KMS-11 (cell line): ENCODE measurements around the gene MACROD2.

Experiments used
- H2AFZ ChIP-seq: fragments of 200-600 bp; sonication (generic); 2 replicates; pipeline ENCODE4 v1.6.1; 2016; ENCODE audit warnings: antibody characterized with exemption, mixed run types, low read depth
- H3K27ac ChIP-seq: fragments of 200-600 bp; sonication (generic); 2 replicates; pipeline ENCODE4 v1.6.1; 2016; ENCODE audit warnings: mild to moderate bottlenecking, mixed run types
- H3K27me3 ChIP-seq: fragments of 200-600 bp; sonication (generic); 2 replicates; pipeline ENCODE4 v1.6.1; 2017; ENCODE audit warnings: mild to moderate bottlenecking, low read depth, mixed run types, moderate library complexity; ENCODE audit not compliant: insufficient read depth
- H3K36me3 ChIP-seq: fragments of 200-600 bp; sonication (generic); 2 replicates; pipeline ENCODE4 v1.6.1; 2017; ENCODE audit warnings: mild to moderate bottlenecking, mixed run types; ENCODE audit not compliant: insufficient read depth
- H3K4me1 ChIP-seq: fragments of 200-600 bp; sonication (generic); 2 replicates; pipeline ENCODE4 v1.6.1; 2016; ENCODE audit warnings: mild to moderate bottlenecking, low read depth, mixed run types; ENCODE audit not compliant: poor library complexity, severe bottlenecking
- H3K4me2 ChIP-seq: fragments of 200-600 bp; sonication (generic); 2 replicates; pipeline ENCODE4 v1.7.0; 2016; ENCODE audit warnings: mild to moderate bottlenecking, mixed run types
- H3K4me3 ChIP-seq: fragments of 200-600 bp; sonication (generic); IDR thresholded peaks from 2 replicates; pipeline ENCODE4 v1.6.1; 2017; ENCODE audit warnings: low read depth, low read length, mixed read lengths; ENCODE audit not compliant: insufficient read depth
- H3K79me2 ChIP-seq: fragments of 200-600 bp; sonication (generic); 2 replicates; pipeline ENCODE4 v1.6.1; 2016; ENCODE audit warnings: low read depth, mixed run types; ENCODE audit not compliant: insufficient read depth
- H3K9ac ChIP-seq: fragments of 200-600 bp; sonication (generic); 2 replicates; pipeline ENCODE4 v1.6.1; 2016; ENCODE audit warnings: mild to moderate bottlenecking, mixed run types
- H4K20me1 ChIP-seq: fragments of 200-600 bp; sonication (generic); 2 replicates; pipeline ENCODE4 v1.6.1; 2016; ENCODE audit warnings: mild to moderate bottlenecking, mixed run types; ENCODE audit not compliant: insufficient read depth
- CTCF ChIP-seq: fragments of 200-600 bp; sonication (generic); conservative IDR thresholded peaks from 2 replicates; pipeline ENCODE4 v1.6.1; 2017; ENCODE audit warnings: low read depth, mild to moderate bottlenecking, antibody characterized with exemption, low read length, moderate library complexity, mixed read lengths

The MACROD2 gene

GRCh38 chr20:15740046-15740775, 1744.9 kb downstream of the MACROD2 start:
- no peaks in the 10 kb centered on the region for H3K79me2 ChIP-seq
- no peak overlapping the region for H3K4me2 ChIP-seq
- H3K27ac ChIP-seq: no peak overlapping the region
- no peaks in the 10 kb centered on the region for H4K20me1 ChIP-seq
- no peak overlapping the region for H3K4me3 ChIP-seq
- TF ChIP-seq CTCF: no peak
- no peak overlapping the region for H2AFZ ChIP-seq
- no peak overlapping the region for H3K9ac ChIP-seq
- no peaks in the 10 kb centered on the region for H3K27me3 ChIP-seq
- H3K4me1 ChIP-seq: no peaks in the 10 kb centered on the region
- no peaks in the 10 kb centered on the region for H3K36me3 ChIP-seq

- Histone ChIP-seq H2AFZ (no peak overlapping the region), H3K79me2 (no peaks in the 10 kb centered on the region), H3K4me2 (no peak overlapping the region), H3K27ac (no peak overlapping the region), H3K27me3 (no peaks in the 10 kb centered on the region), H4K20me1 (no peaks in the 10 kb centered on the region), H3K4me1 (no peaks in the 10 kb centered on the region), H3K36me3 (no peaks in the 10 kb centered on the region), H3K9ac (no peak overlapping the region), H3K4me3 (no peak overlapping the region)
- no peak for TF ChIP-seq CTCF
Measured at GRCh38 chr20:15742087-15742486, 1746.8 kb downstream of the MACROD2 start.

- no peak overlapping the region for H3K9ac ChIP-seq
- H3K4me2 ChIP-seq: no peak overlapping the region
- no peak overlapping the region for H3K27ac ChIP-seq
- no peak overlapping the region for H2AFZ ChIP-seq
- TF ChIP-seq CTCF: no peak
- H4K20me1 ChIP-seq: no peaks in the 10 kb centered on the region
- no peaks in the 10 kb centered on the region for H3K36me3 ChIP-seq
- no peak overlapping the region for H3K4me3 ChIP-seq
- no peaks in the 10 kb centered on the region for H3K27me3 ChIP-seq
- H3K79me2 ChIP-seq: no peaks in the 10 kb centered on the region
- no peaks in the 10 kb centered on the region for H3K4me1 ChIP-seq
Measured at GRCh38 chr20:15742627-15743026, 1747.3 kb downstream of the MACROD2 start.

- H3K36me3 ChIP-seq: no peaks in the 10 kb centered on the region
- no peak for TF ChIP-seq CTCF
- H3K9ac ChIP-seq: no peak overlapping the region
- no peaks in the 10 kb centered on the region for H3K79me2 ChIP-seq
- no peaks in the 10 kb centered on the region for H3K27me3 ChIP-seq
- no peak overlapping the region for H3K27ac ChIP-seq
- no peaks in the 10 kb centered on the region for H4K20me1 ChIP-seq
- H3K4me2 ChIP-seq: no peak overlapping the region
- no peak overlapping the region for H3K4me3 ChIP-seq
- no peaks in the 10 kb centered on the region for H3K4me1 ChIP-seq
- no peak overlapping the region for H2AFZ ChIP-seq
Measured at GRCh38 chr20:15756002-15756753, 1760.9 kb downstream of the MACROD2 start.
